SK-N-SH (cell line): ENCODE data around the gene CCDC178. TPM values are rescaled to one million over a fixed set of nuclear protein-coding genes. Genes with fewer than 3 reads are reported as not detected.

Source experiments
- CTCF ChIA-PET: fragments of 300-600, 350-600 bp; formaldehyde crosslinking; extraction: SDS; loops from one replicate; lab custom pipeline; 2021; lab: Yijun Ruan, JAX
- POLR2A ChIA-PET: fragments of 350-600 bp; sonication (Branson Sonifier 250); formaldehyde crosslinking; extraction: SDS; loops from one replicate; lab custom pipeline; 2020; ENCODE audit warnings: antibody characterized with exemption, inconsistent platforms; lab: Yijun Ruan, JAX
- DNase-seq: peaks from one replicate; pipeline ENCODE4 v3.0.0; 2012
- H2AFZ ChIP-seq: fragments of 200-600 bp; sonication (generic); 2 replicates; pipeline ENCODE4 v1.8.1; 2016; ENCODE audit warnings: antibody characterized with exemption, mild to moderate bottlenecking, low read depth
- H3F3A ChIP-seq: fragments of 200-600 bp; sonication (generic); replicated peaks from 2 replicates; pipeline ENCODE3; 2016; ENCODE audit warnings: antibody characterized with exemption, mild to moderate bottlenecking; ENCODE audit not compliant: insufficient read depth
- H3K27ac ChIP-seq, 2 experiments: fragments of 200-500 bp in 1 of 2; fragments of 200-600 bp in 1 of 2; sonication (Bioruptor generic) in 1 of 2; sonication (generic), shearing (Covaris generic) in 1 of 2; 2 replicates each; pipeline versions ENCODE4 v1.5.1 to v1.6.1; 2014 to 2016; ENCODE audit warnings: low read depth in 2 of 2, inconsistent platforms in 1 of 2, low read length in 1 of 2, mild to moderate bottlenecking in 1 of 2, mixed read lengths in 1 of 2
- H3K27me3 ChIP-seq: fragments of 200-600 bp; sonication (generic), shearing (Covaris generic); 2 replicates; pipeline ENCODE4 v1.6.1; 2016; ENCODE audit warnings: mixed run types; ENCODE audit not compliant: insufficient read depth
- H3K36me3 ChIP-seq, 2 experiments: fragments of 200-500 bp in 1 of 2; fragments of 200-600 bp in 1 of 2; sonication (Bioruptor generic) in 1 of 2; sonication (generic) in 1 of 2; replicated peaks in 1 of 2; 2 replicates each; pipeline versions ENCODE3 to v1.5.1; 2014 to 2016; ENCODE audit warnings: low read length in 1 of 2, mild to moderate bottlenecking in 1 of 2; ENCODE audit not compliant: insufficient read depth in 2 of 2, control insufficient read depth in 1 of 2
- H3K4me1 ChIP-seq, 2 experiments: fragments of 200-500 bp in 1 of 2; fragments of 200-600 bp in 1 of 2; sonication (Bioruptor generic) in 1 of 2; sonication (generic), shearing (Covaris generic) in 1 of 2; 2 replicates each; pipeline versions ENCODE4 v1.5.1 to v1.6.1; 2014 to 2016; ENCODE audit warnings: low read depth in 1 of 2, low read length in 1 of 2, mixed run types in 1 of 2; ENCODE audit not compliant: insufficient read depth in 2 of 2, control insufficient read depth in 1 of 2
- H3K4me2 ChIP-seq: fragments of 200-600 bp; sonication (generic), shearing (Covaris generic); 2 replicates; pipeline ENCODE4 v1.6.1; 2017; ENCODE audit warnings: mixed run types
- H3K4me3 ChIP-seq, 2 experiments: fragments of 200-500 bp in 1 of 2; fragments of 200-600 bp in 1 of 2; sonication (Bioruptor generic) in 1 of 2; sonication (generic), shearing (Covaris generic) in 1 of 2; 2 replicates each; pipeline versions ENCODE4 v1.5.1 to v1.8.1; 2014 to 2016; ENCODE audit warnings: low read depth in 2 of 2, inconsistent platforms in 1 of 2, low read length in 1 of 2, mild to moderate bottlenecking in 1 of 2, mixed read lengths in 1 of 2, moderate library complexity in 1 of 2
- H3K79me2 ChIP-seq: fragments of 200-600 bp; sonication (generic); 2 replicates; pipeline ENCODE4 v1.8.1; 2017; ENCODE audit warnings: mild to moderate bottlenecking; ENCODE audit not compliant: insufficient read depth
- H3K9ac ChIP-seq: fragments of 200-600 bp; sonication (generic); 2 replicates; pipeline ENCODE4 v1.6.1; 2017; ENCODE audit warnings: mixed run types
- H3K9me2 ChIP-seq: fragments of 200-600 bp; sonication (generic); 2 replicates; pipeline ENCODE4 v1.6.1; 2017; ENCODE audit warnings: mixed run types
- H3K9me3 ChIP-seq: fragments of 200-600 bp; sonication (generic); 2 replicates; pipeline ENCODE4 v1.6.1; 2017; ENCODE audit warnings: mixed run types, mild to moderate bottlenecking, moderate library complexity
- H4K20me1 ChIP-seq: fragments of 200-600 bp; sonication (generic); 2 replicates; pipeline ENCODE4 v1.6.1; 2017; ENCODE audit warnings: mild to moderate bottlenecking, mixed run types; ENCODE audit not compliant: insufficient read depth
- ELF1 ChIP-seq: IDR thresholded peaks from 2 replicates; pipeline ENCODE4 v1.4.0; 2012
- EZH2phosphoT487 ChIP-seq: fragments of 200-600 bp; sonication (generic); IDR thresholded peaks from 2 replicates; pipeline ENCODE4 v1.6.1; 2017; ENCODE audit warnings: low read depth, mixed run types, mild to moderate bottlenecking, antibody characterized with exemption, moderate library complexity, borderline replicate concordance
- RAD21 ChIP-seq: IDR thresholded peaks from 2 replicates; pipeline ENCODE4 v1.6.1; 2012; ENCODE audit warnings: mild to moderate bottlenecking, low read length
- RCOR1 ChIP-seq: fragments of 150-350 bp; IDR thresholded peaks from 2 replicates; pipeline ENCODE4 v1.6.1; 2017; ENCODE audit warnings: antibody characterized with exemption, low read length
- RXRA ChIP-seq: IDR thresholded peaks from 2 replicates; pipeline ENCODE4 v1.4.0; 2012; ENCODE audit warnings: low read depth, mild to moderate bottlenecking, borderline replicate concordance
- SMC3 ChIP-seq: IDR thresholded peaks from 2 replicates; pipeline ENCODE4 v1.6.1; 2012; ENCODE audit warnings: low read depth, low read length, improper control_type of control experiment
- WGBS: methylation state at CpG from one replicate; pipeline ENCODE4 v1.1.6; 2017; ENCODE audit warnings: low lambda C conversion rate; 5-methylcytosine and 5-hydroxymethylcytosine counted together
- polyA plus RNA-seq, 3 experiments: library from polyadenylated mRNA; depleted of rRNA; stranded (reverse); fragments of >200 nt; gene quantifications; 2 replicates each; pipeline ENCODE4 v1.2.3, GENCODE V29; 2012
- TF ChIP-seq, protein P1 (sequence below): IDR thresholded peaks from 2 replicates; pipeline ENCODE4 v1.6.1; 2012; ENCODE audit warnings: mild to moderate bottlenecking, low read depth, low read length, moderate library complexity
- TF ChIP-seq, protein P2 (sequence below): IDR thresholded peaks from 2 replicates; pipeline ENCODE4 v1.4.0; 2012; ENCODE audit warnings: low read depth, borderline replicate concordance
- TF ChIP-seq, protein P3 (sequence below): fragments of 200-600 bp; sonication (generic); IDR thresholded peaks from 2 replicates; pipeline ENCODE4 v1.6.1; 2017; ENCODE audit warnings: antibody characterized with exemption, mild to moderate bottlenecking, moderate library complexity
- TF ChIP-seq, protein P4 (sequence below): IDR thresholded peaks from 2 replicates; pipeline ENCODE4 v1.4.0; 2012; ENCODE audit warnings: low read depth, borderline replicate concordance
- TF ChIP-seq, protein P5 (sequence below): IDR thresholded peaks from 2 replicates; pipeline ENCODE4; 2012

The CCDC178 gene
- polyA plus RNA-seq, 1 of the 3 experiments (the other 2 are of a cell fraction) = not detected

DNA sequence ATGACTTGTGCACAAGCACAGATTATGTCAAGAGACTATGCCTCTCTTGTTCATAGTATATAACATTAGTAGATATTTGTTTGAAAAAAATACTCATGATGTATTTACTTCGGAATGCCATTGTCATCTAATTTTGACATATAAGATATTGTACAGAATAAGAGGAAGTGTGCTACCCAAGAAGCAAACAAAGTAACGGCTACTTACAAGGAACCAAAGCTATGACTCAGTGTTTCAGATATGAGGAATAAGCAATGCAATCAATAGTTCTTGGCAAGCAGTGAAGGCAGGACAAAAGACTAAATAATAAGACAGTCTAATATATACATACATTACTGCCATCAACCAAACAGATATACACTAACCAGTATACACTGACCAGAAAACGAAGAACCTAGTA, 256.3 kb downstream of the CCDC178 start:
- ChIA-PET CTCF (interaction anchor here (1.2 kb wide), 1 partner anchor 111 kb away, joined by 3 read pairs; no protein-coding TSS in a partner anchor), POLR2A (no interaction called here)
- Histone ChIP-seq H3K4me3 (no peak overlapping the region), H2AFZ (no peak overlapping the region), H4K20me1 (no peaks in the 10 kb centered on the region), H3K9ac (no peak overlapping the region), H3K4me1 (no peaks in the 10 kb centered on the region), H3K4me2 (no peak overlapping the region), H3K27me3 (no peaks in the 10 kb centered on the region), H3K9me2 (no peaks in the 10 kb centered on the region), H3K27ac (no peak overlapping the region), H3K79me2 (no peaks in the 10 kb centered on the region), H3F3A (no peaks in the 10 kb centered on the region), H3K9me3 (no peaks in the 10 kb centered on the region), H3K36me3 (no peaks in the 10 kb centered on the region)
- WGBS = 15% methylated on average over 3 of the region's 3 CpGs
- TF ChIP-seq, protein P1, sequence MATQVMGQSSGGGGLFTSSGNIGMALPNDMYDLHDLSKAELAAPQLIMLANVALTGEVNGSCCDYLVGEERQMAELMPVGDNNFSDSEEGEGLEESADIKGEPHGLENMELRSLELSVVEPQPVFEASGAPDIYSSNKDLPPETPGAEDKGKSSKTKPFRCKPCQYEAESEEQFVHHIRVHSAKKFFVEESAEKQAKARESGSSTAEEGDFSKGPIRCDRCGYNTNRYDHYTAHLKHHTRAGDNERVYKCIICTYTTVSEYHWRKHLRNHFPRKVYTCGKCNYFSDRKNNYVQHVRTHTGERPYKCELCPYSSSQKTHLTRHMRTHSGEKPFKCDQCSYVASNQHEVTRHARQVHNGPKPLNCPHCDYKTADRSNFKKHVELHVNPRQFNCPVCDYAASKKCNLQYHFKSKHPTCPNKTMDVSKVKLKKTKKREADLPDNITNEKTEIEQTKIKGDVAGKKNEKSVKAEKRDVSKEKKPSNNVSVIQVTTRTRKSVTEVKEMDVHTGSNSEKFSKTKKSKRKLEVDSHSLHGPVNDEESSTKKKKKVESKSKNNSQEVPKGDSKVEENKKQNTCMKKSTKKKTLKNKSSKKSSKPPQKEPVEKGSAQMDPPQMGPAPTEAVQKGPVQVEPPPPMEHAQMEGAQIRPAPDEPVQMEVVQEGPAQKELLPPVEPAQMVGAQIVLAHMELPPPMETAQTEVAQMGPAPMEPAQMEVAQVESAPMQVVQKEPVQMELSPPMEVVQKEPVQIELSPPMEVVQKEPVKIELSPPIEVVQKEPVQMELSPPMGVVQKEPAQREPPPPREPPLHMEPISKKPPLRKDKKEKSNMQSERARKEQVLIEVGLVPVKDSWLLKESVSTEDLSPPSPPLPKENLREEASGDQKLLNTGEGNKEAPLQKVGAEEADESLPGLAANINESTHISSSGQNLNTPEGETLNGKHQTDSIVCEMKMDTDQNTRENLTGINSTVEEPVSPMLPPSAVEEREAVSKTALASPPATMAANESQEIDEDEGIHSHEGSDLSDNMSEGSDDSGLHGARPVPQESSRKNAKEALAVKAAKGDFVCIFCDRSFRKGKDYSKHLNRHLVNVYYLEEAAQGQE = no peak
- TF ChIP-seq RXRA = no peak
- TF ChIP-seq ELF1 = no peak
- TF ChIP-seq, protein P2, sequence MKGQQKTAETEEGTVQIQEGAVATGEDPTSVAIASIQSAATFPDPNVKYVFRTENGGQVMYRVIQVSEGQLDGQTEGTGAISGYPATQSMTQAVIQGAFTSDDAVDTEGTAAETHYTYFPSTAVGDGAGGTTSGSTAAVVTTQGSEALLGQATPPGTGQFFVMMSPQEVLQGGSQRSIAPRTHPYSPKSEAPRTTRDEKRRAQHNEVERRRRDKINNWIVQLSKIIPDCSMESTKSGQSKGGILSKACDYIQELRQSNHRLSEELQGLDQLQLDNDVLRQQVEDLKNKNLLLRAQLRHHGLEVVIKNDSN = no peak
- TF ChIP-seq, protein P3, sequence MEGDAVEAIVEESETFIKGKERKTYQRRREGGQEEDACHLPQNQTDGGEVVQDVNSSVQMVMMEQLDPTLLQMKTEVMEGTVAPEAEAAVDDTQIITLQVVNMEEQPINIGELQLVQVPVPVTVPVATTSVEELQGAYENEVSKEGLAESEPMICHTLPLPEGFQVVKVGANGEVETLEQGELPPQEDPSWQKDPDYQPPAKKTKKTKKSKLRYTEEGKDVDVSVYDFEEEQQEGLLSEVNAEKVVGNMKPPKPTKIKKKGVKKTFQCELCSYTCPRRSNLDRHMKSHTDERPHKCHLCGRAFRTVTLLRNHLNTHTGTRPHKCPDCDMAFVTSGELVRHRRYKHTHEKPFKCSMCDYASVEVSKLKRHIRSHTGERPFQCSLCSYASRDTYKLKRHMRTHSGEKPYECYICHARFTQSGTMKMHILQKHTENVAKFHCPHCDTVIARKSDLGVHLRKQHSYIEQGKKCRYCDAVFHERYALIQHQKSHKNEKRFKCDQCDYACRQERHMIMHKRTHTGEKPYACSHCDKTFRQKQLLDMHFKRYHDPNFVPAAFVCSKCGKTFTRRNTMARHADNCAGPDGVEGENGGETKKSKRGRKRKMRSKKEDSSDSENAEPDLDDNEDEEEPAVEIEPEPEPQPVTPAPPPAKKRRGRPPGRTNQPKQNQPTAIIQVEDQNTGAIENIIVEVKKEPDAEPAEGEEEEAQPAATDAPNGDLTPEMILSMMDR = no peak
- no peak for TF ChIP-seq RAD21
- TF ChIP-seq SMC3 = no peak
- no peak for TF ChIP-seq EZH2phosphoT487
- TF ChIP-seq, protein P4, sequence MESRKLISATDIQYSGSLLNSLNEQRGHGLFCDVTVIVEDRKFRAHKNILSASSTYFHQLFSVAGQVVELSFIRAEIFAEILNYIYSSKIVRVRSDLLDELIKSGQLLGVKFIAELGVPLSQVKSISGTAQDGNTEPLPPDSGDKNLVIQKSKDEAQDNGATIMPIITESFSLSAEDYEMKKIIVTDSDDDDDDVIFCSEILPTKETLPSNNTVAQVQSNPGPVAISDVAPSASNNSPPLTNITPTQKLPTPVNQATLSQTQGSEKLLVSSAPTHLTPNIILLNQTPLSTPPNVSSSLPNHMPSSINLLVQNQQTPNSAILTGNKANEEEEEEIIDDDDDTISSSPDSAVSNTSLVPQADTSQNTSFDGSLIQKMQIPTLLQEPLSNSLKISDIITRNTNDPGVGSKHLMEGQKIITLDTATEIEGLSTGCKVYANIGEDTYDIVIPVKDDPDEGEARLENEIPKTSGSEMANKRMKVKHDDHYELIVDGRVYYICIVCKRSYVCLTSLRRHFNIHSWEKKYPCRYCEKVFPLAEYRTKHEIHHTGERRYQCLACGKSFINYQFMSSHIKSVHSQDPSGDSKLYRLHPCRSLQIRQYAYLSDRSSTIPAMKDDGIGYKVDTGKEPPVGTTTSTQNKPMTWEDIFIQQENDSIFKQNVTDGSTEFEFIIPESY = no peak
- no peak for TF ChIP-seq RCOR1
- TF ChIP-seq, protein P5, sequence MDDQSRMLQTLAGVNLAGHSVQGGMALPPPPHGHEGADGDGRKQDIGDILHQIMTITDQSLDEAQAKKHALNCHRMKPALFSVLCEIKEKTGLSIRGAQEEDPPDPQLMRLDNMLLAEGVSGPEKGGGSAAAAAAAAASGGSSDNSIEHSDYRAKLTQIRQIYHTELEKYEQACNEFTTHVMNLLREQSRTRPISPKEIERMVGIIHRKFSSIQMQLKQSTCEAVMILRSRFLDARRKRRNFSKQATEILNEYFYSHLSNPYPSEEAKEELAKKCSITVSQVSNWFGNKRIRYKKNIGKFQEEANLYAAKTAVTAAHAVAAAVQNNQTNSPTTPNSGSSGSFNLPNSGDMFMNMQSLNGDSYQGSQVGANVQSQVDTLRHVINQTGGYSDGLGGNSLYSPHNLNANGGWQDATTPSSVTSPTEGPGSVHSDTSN = no peak
- DNase-seq = no peak
